ENCODE measurements around the gene FGF14.

FGF14 gene

DNA sequence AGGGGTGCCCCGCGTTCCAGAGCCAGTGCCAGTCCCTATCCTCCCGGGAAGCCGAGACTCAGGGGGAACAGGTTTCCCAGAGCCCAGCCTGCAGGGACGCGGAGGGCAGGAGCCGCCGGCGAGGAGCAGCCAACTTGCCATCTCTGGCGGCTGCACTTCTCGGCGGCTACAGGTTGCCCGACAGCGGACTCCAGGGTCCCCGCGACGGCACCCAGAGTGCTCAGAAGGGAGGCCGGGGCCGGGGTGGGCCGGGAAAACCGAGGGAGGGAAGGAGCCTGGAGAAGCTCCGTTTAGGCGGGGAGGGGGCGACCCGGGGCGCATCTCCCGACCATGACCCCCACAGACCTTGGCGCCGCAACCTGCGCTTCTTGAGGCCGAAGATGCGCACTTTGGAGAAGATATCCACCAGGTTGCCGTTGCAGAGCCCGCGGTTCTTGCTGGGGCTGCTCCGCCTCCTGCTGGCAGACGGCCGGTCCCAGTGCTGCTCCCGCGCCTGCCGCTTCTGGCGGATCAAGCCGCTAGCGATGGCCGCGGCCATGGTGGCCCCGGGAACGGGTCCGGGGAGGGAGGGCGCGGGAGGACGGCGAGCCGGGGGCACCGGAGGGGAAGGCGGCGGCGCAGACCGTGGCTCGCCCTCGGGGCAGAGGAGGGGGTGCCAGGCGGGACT lies 485.6 kb downstream of the FGF14 start (continued):
- TF ChIP-seq SCRT2 (tag by site-specific recombination; IDR thresholded peaks at IDR 0.05) (0 out of 2 replicates have a peak, but pooled peaks have one; percentile 12), ZNF391 (tag by site-specific recombination; IDR thresholded peaks at IDR 0.05; ENCODE audit: borderline replicate concordance, low read depth) (no peak), ZNF701 (tag by site-specific recombination; IDR thresholded peaks at IDR 0.05) (no peak), ZSCAN16 (tag by site-specific recombination; IDR thresholded peaks at IDR 0.05) (no peak), ZNF624 (tag by site-specific recombination; IDR thresholded peaks at IDR 0.05) (no peak), MYNN (tag by site-specific recombination; IDR thresholded peaks at IDR 0.05; ENCODE audit: borderline replicate concordance) (no peak), ZNF423 (tag by site-specific recombination; IDR thresholded peaks at IDR 0.05) (no peak), KLF7 (tag by site-specific recombination; IDR thresholded peaks at IDR 0.05; ENCODE audit: borderline replicate concordance) (no peak), ZNF658 (tag by site-specific recombination; IDR thresholded peaks at IDR 0.05) (no peak), ZNF664 (tag by site-specific recombination; IDR thresholded peaks at IDR 0.05) (no peak), HOXD13 (CRISPR knock-in tag; IDR thresholded peaks at IDR 0.05; ENCODE audit: borderline replicate concordance) (no peak)
- TF ChIP-seq, protein P1, sequence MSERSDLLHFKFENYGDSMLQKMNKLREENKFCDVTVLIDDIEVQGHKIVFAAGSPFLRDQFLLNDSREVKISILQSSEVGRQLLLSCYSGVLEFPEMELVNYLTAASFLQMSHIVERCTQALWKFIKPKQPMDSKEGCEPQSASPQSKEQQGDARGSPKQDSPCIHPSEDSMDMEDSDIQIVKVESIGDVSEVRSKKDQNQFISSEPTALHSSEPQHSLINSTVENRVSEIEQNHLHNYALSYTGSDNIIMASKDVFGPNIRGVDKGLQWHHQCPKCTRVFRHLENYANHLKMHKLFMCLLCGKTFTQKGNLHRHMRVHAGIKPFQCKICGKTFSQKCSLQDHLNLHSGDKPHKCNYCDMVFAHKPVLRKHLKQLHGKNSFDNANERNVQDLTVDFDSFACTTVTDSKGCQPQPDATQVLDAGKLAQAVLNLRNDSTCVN (tag by site-specific recombination; optimal IDR thresholded peaks at IDR 0.05): peak; percentile 31
- TF ChIP-seq, protein P2, sequence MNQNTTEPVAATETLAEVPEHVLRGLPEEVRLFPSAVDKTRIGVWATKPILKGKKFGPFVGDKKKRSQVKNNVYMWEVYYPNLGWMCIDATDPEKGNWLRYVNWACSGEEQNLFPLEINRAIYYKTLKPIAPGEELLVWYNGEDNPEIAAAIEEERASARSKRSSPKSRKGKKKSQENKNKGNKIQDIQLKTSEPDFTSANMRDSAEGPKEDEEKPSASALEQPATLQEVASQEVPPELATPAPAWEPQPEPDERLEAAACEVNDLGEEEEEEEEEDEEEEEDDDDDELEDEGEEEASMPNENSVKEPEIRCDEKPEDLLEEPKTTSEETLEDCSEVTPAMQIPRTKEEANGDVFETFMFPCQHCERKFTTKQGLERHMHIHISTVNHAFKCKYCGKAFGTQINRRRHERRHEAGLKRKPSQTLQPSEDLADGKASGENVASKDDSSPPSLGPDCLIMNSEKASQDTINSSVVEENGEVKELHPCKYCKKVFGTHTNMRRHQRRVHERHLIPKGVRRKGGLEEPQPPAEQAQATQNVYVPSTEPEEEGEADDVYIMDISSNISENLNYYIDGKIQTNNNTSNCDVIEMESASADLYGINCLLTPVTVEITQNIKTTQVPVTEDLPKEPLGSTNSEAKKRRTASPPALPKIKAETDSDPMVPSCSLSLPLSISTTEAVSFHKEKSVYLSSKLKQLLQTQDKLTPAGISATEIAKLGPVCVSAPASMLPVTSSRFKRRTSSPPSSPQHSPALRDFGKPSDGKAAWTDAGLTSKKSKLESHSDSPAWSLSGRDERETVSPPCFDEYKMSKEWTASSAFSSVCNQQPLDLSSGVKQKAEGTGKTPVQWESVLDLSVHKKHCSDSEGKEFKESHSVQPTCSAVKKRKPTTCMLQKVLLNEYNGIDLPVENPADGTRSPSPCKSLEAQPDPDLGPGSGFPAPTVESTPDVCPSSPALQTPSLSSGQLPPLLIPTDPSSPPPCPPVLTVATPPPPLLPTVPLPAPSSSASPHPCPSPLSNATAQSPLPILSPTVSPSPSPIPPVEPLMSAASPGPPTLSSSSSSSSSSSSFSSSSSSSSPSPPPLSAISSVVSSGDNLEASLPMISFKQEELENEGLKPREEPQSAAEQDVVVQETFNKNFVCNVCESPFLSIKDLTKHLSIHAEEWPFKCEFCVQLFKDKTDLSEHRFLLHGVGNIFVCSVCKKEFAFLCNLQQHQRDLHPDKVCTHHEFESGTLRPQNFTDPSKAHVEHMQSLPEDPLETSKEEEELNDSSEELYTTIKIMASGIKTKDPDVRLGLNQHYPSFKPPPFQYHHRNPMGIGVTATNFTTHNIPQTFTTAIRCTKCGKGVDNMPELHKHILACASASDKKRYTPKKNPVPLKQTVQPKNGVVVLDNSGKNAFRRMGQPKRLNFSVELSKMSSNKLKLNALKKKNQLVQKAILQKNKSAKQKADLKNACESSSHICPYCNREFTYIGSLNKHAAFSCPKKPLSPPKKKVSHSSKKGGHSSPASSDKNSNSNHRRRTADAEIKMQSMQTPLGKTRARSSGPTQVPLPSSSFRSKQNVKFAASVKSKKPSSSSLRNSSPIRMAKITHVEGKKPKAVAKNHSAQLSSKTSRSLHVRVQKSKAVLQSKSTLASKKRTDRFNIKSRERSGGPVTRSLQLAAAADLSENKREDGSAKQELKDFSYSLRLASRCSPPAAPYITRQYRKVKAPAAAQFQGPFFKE (tag by site-specific recombination; IDR thresholded peaks at IDR 0.05; ENCODE audit: borderline replicate concordance): no peak
- TF ChIP-seq, protein P3, sequence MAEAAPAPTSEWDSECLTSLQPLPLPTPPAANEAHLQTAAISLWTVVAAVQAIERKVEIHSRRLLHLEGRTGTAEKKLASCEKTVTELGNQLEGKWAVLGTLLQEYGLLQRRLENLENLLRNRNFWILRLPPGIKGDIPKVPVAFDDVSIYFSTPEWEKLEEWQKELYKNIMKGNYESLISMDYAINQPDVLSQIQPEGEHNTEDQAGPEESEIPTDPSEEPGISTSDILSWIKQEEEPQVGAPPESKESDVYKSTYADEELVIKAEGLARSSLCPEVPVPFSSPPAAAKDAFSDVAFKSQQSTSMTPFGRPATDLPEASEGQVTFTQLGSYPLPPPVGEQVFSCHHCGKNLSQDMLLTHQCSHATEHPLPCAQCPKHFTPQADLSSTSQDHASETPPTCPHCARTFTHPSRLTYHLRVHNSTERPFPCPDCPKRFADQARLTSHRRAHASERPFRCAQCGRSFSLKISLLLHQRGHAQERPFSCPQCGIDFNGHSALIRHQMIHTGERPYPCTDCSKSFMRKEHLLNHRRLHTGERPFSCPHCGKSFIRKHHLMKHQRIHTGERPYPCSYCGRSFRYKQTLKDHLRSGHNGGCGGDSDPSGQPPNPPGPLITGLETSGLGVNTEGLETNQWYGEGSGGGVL (tag by site-specific recombination; IDR thresholded peaks at IDR 0.05): no peak

DNA sequence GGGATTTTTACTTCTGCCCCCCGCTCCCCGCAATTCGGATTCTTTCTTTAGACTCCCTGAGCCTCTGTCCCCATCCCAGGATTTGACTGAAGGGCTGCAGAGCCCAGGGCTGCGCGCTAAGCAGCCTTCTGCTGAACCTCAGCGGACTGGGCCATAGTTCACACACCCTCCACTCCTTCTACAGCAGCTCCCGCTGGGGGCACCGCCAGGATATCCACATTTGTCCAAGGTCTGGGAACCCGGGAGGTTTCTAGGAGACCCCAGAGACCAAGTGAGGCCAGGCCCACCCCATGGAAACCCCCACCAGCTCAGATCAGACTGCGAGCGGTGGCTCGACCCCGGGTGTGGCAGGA lies 486.1 kb downstream of the FGF14 start:
- H3K4me1 ChIP-seq (ENCODE audit: control insufficient read depth, insufficient read depth, low read length): no peaks in the 10 kb centered on the region
- H3K4me3 ChIP-seq (ENCODE audit: low read depth, low read length): peak overlapping the region; percentile 39; the same call in 1 of the 2 replicates
- no peak overlapping the region for H3K27ac ChIP-seq (ENCODE audit: extremely low read depth, low read depth, low read length)
- CTCF ChIA-PET: interaction anchor here (0.5 to 0.7 kb wide), 2 partner anchors 253 to 773 kb away, joined by 3 read pairs; no protein-coding TSS in a partner anchor
- H3K36me3 ChIP-seq (ENCODE audit: control insufficient read depth in 2 of 2, insufficient read depth in 1 of 2, low read length in 2 of 2): no peaks in the 10 kb centered on the region
- TF ChIP-seq ZNF366 (tag by site-specific recombination; conservative IDR thresholded peaks at IDR 0.05): no peak
- no peak for TF ChIP-seq ZBTB20 (tag by site-specific recombination; IDR thresholded peaks at IDR 0.05)
- no peaks in the 10 kb centered on the region for H3K9me3 ChIP-seq (ENCODE audit: control insufficient read depth, insufficient read depth, low read depth, low read length)
- POLR2A ChIA-PET: no interaction called here
